ENCODE results near the gene DRD1.

The DRD1 gene

DNA sequence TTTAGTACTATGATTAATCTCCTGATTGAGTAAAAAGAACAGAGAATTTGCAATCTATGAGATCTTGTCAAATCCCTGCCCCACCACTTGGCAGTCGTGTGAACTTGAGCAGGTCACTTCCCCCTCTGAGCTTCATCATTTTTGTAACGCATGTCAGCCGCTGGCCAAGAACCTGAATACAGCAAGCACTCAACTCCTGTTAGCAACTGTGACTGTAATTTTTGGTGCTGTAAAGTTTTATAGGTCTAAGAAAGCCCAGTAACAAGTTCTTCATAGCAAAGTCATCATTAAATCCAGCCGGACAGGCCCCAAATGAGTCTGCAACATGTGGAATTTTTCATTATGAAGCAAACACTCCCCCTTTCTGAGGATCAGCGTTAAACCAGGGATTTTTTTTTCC lies 49.4 kb downstream of the DRD1 start:
- H3K36me3 ChIP-seq (ENCODE audit: insufficient read depth, insufficient read length, low read length): no peaks in the 10 kb centered on the region
- H3K4me3 ChIP-seq (ENCODE audit: insufficient read length, low read depth): no peak overlapping the region
- H3K9me3 ChIP-seq (ENCODE audit: insufficient read depth, low read length): peaks cover 7% of the 10 kb centered on the region; the same call in 1 of the 2 replicates
- no peaks in the 10 kb centered on the region for H3K27me3 ChIP-seq (ENCODE audit: insufficient read depth, insufficient read length)
- no peak overlapping the region for H3K9ac ChIP-seq (ENCODE audit: insufficient read length, low read depth)
- no peak for TF ChIP-seq YY1 (IDR thresholded peaks at IDR 0.05; ENCODE audit: insufficient read depth, insufficient read length)
- TF ChIP-seq ZNF274 (IDR thresholded peaks at IDR 0.05; ENCODE audit: low read depth, low read length): no peak
- no peak for TF ChIP-seq SUZ12 (IDR thresholded peaks at IDR 0.05; ENCODE audit: extremely low read depth, insufficient read depth, insufficient read length)
- H3K4me1 ChIP-seq (ENCODE audit: insufficient read depth, insufficient read length): no peaks in the 10 kb centered on the region
- DNase-seq (ENCODE audit: low read depth, low spot score): no peak

DNA sequence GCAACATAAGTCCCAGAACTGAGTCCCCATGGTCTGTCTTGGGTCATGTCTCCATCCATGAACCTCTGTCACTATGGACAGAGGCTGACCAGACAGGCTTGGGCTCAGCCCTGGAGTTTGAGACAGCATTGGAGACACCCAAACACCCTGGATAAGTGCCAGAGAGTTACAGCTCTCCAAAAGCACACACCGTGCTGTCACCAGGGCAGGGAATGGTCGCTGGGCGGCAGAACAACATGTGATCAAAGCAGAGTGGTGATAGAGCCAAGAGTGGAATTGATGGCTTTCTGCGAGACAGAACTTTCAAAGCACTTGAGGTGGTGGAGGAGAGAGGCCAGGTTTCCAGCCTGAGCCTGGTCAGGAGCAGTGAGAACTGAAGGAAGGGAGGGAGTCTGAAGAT lies 50.1 kb downstream of the DRD1 start:
- Histone ChIP-seq H3K9ac (ENCODE audit: insufficient read length, low read depth) (no peak overlapping the region), H3K9me3 (ENCODE audit: insufficient read depth, low read length) (peaks cover 7% of the 10 kb centered on the region; the same call in 1 of the 2 replicates), H3K36me3 (ENCODE audit: insufficient read depth, insufficient read length, low read length) (no peaks in the 10 kb centered on the region), H3K4me1 (ENCODE audit: insufficient read depth, insufficient read length) (no peaks in the 10 kb centered on the region), H3K27me3 (ENCODE audit: insufficient read depth, insufficient read length) (no peaks in the 10 kb centered on the region), H3K4me3 (ENCODE audit: insufficient read length, low read depth) (no peak overlapping the region)
- no peak for DNase-seq (ENCODE audit: low read depth, low spot score)
- TF ChIP-seq YY1 (IDR thresholded peaks at IDR 0.05; ENCODE audit: insufficient read depth, insufficient read length): no peak
- TF ChIP-seq SUZ12 (IDR thresholded peaks at IDR 0.05; ENCODE audit: extremely low read depth, insufficient read depth, insufficient read length): no peak
- TF ChIP-seq ZNF274 (IDR thresholded peaks at IDR 0.05; ENCODE audit: low read depth, low read length): no peak

DNA sequence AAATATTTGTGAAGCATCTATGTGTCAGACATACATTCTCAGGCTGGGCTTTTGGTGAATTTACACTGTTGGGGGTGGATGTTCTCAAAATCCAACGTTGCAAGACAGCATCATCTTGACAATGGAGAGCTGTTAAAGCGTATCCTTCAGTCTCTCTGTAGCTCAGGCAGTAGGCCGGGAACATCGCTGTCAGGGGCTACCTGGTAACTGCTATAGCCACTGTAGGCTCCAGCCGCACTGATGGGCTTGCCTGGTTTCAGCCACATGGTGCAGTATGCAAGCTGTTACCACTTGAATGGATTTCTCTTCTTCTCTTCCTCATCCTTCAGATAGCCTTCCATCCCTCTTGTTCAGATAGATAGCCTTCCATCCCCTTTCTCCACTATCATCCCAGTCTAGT lies 51.7 kb downstream of the DRD1 start:
- DNase-seq (ENCODE audit: low read depth, low spot score): no peak
- H3K36me3 ChIP-seq (ENCODE audit: insufficient read depth, insufficient read length, low read length): no peaks in the 10 kb centered on the region
- H3K4me1 ChIP-seq (ENCODE audit: insufficient read depth, insufficient read length): no peaks in the 10 kb centered on the region
- no peak overlapping the region for H3K9ac ChIP-seq (ENCODE audit: insufficient read length, low read depth)
- no peak overlapping the region for H3K4me3 ChIP-seq (ENCODE audit: insufficient read length, low read depth)
- no peaks in the 10 kb centered on the region for H3K27me3 ChIP-seq (ENCODE audit: insufficient read depth, insufficient read length)
- H3K9me3 ChIP-seq (ENCODE audit: insufficient read depth, low read length): peaks cover 6% of the 10 kb centered on the region; the same call in 1 of the 2 replicates
- TF ChIP-seq SUZ12 (IDR thresholded peaks at IDR 0.05; ENCODE audit: extremely low read depth, insufficient read depth, insufficient read length): no peak
- TF ChIP-seq ZNF274 (IDR thresholded peaks at IDR 0.05; ENCODE audit: low read depth, low read length): no peak
- no peak for TF ChIP-seq YY1 (IDR thresholded peaks at IDR 0.05; ENCODE audit: insufficient read depth, insufficient read length)

DNA sequence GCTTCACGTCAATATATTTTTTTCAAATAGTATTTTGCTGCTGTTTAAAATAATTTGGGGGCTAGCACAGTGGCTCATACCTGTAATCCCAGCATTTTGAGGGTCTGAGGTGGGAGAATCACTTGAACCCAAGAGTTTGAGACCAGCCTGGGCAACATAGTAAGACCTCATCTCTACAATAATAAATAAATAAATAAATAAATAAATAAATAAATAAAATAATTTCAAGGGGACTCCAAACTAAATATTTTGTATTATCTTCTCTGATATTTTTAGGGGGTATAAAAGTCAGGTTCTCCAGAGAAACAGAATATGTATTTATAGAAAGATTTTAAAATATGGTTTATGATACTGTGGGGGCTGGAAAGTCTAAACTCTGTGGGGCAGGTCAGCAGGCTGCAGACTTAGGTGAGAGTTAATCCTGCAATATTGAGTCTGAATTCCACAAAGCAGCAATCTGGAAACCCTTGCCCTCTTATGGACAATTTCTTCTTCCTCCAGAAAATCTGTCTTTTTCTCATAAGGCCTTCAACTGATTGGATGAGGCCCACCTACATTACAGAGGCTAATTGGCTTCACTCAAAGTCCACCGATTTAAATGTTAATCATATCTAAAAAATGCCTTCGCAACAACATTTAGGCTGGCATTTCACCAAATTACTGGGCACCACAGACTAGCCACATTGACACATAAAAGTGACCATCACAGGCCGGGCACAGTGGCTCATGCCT lies 53.5 kb downstream of the DRD1 start:
- H3K4me1 ChIP-seq (ENCODE audit: insufficient read depth, insufficient read length): no peaks in the 10 kb centered on the region
- no peaks in the 10 kb centered on the region for H3K36me3 ChIP-seq (ENCODE audit: insufficient read depth, insufficient read length, low read length)
- H3K4me3 ChIP-seq (ENCODE audit: insufficient read length, low read depth): no peak overlapping the region
- DNase-seq (ENCODE audit: low read depth, low spot score): no peak
- H3K27me3 ChIP-seq (ENCODE audit: insufficient read depth, insufficient read length): no peaks in the 10 kb centered on the region
- TF ChIP-seq SUZ12 (IDR thresholded peaks at IDR 0.05; ENCODE audit: extremely low read depth, insufficient read depth, insufficient read length) (no peak), YY1 (IDR thresholded peaks at IDR 0.05; ENCODE audit: insufficient read depth, insufficient read length) (no peak)
- H3K9ac ChIP-seq (ENCODE audit: insufficient read length, low read depth): no peak overlapping the region
- no peaks in the 10 kb centered on the region for H3K9me3 ChIP-seq (ENCODE audit: insufficient read depth, low read length)

All from NT2/D1 (cell line).